DOHH2 (cell line): ENCODE data around the gene FSHR.

Experiments used
- H3F3A ChIP-seq: fragments of 200-600 bp; sonication (generic), shearing (Covaris generic); 2 replicates; pipeline ENCODE4 v1.6.0; 2016; ENCODE audit warnings: antibody characterized with exemption, mild to moderate bottlenecking; ENCODE audit not compliant: control insufficient read depth, insufficient read depth
- H3K27ac ChIP-seq: fragments of 200-600 bp; sonication (generic); 2 replicates; pipeline ENCODE4 v1.5.1; 2014; ENCODE audit warnings: low read depth, mild to moderate bottlenecking, low read length, moderate library complexity
- H3K27me3 ChIP-seq: fragments of 200-600 bp; sonication (generic); 2 replicates; pipeline ENCODE4 v1.6.1; 2014; ENCODE audit warnings: mild to moderate bottlenecking, low read length, mixed read lengths; ENCODE audit not compliant: control insufficient read depth
- H3K36me3 ChIP-seq: fragments of 200-600 bp; sonication (generic); 2 replicates; pipeline ENCODE4 v1.6.1; 2014; ENCODE audit warnings: mild to moderate bottlenecking, low read length, moderate library complexity, mixed read lengths; ENCODE audit not compliant: control insufficient read depth
- H3K4me1 ChIP-seq: fragments of 200-600 bp; sonication (generic); 2 replicates; pipeline ENCODE4 v1.6.1; 2014; ENCODE audit warnings: mild to moderate bottlenecking, low read length, mixed read lengths; ENCODE audit not compliant: control insufficient read depth
- H3K4me2 ChIP-seq: fragments of 200-600 bp; sonication (generic); 2 replicates; pipeline ENCODE4 v1.6.0; 2014; ENCODE audit warnings: mild to moderate bottlenecking, low read length, moderate library complexity
- H3K4me3 ChIP-seq: fragments of 200-600 bp; sonication (generic); 2 replicates; pipeline ENCODE4 v1.5.1; 2014; ENCODE audit warnings: mild to moderate bottlenecking, low read length, mixed read lengths
- H3K79me2 ChIP-seq: fragments of 200-600 bp; sonication (generic); 2 replicates; pipeline ENCODE4 v1.6.1; 2014; ENCODE audit warnings: mild to moderate bottlenecking, low read length, mixed read lengths; ENCODE audit not compliant: control insufficient read depth
- H3K9me2 ChIP-seq: fragments of 200-600 bp; sonication (generic); replicated peaks from 2 replicates; pipeline ENCODE4 v1.6.1; 2014; ENCODE audit warnings: mild to moderate bottlenecking, low read length, mixed read lengths; ENCODE audit not compliant: control insufficient read depth
- H3K9me3 ChIP-seq: fragments of 200-600 bp; sonication (generic); 2 replicates; pipeline ENCODE4 v1.6.1; 2014; ENCODE audit warnings: antibody characterized with exemption, low read length, mixed read lengths; ENCODE audit not compliant: control insufficient read depth, insufficient read depth
- H4K20me1 ChIP-seq: fragments of 200-600 bp; sonication (generic); 2 replicates; pipeline ENCODE4 v1.6.0; 2014; ENCODE audit warnings: low read depth, mild to moderate bottlenecking, antibody characterized with exemption, low read length, moderate library complexity; ENCODE audit not compliant: control insufficient read depth, insufficient read depth
- EZH2phosphoT487 ChIP-seq: fragments of 200-600 bp; sonication (generic); IDR thresholded peaks from 2 replicates; pipeline ENCODE4 v1.6.1; 2017; ENCODE audit warnings: borderline replicate concordance, mild to moderate bottlenecking, antibody characterized with exemption, low read length, moderate library complexity, mixed read lengths
- TF ChIP-seq, protein P1 (sequence below): fragments of 200-600 bp; sonication (generic); IDR thresholded peaks from one replicate; pipeline ENCODE4 v1.5.1; 2014; ENCODE audit warnings: antibody characterized with exemption, mild to moderate bottlenecking, low read depth, low read length; ENCODE audit not compliant: poor library complexity, severe bottlenecking

FSHR gene

DNA sequence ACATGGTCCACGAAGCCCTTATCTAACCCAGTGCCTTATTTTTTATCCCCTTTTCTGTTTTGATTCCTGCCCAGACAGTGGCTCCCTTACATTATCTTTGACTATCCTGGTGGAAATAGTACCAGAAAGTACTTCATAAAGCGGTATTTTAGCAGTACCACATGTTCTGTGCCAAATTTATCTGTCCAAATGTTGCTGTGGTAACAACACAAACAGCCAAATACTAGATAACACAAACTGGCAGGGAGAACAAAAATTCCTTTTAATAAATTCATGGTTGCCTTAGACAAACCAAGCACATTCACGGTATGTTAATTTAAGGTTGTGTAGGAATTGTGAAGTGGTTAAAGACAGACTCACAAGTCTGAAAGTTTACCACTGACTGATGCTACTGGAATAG, 210.9 kb downstream of the FSHR start:
- Histone ChIP-seq H3K4me1 (no peaks in the 10 kb centered on the region), H4K20me1 (no peaks in the 10 kb centered on the region), H3K27me3 (peaks cover 6% of the 10 kb centered on the region), H3K79me2 (no peaks in the 10 kb centered on the region), H3K27ac (no peak overlapping the region), H3K36me3 (no peaks in the 10 kb centered on the region), H3K9me3 (no peaks in the 10 kb centered on the region), H3K4me3 (no peak overlapping the region), H3F3A (no peaks in the 10 kb centered on the region), H3K9me2 (no peaks in the 10 kb centered on the region), H3K4me2 (no peak overlapping the region)
- no peak for TF ChIP-seq EZH2phosphoT487
- TF ChIP-seq, protein P1, sequence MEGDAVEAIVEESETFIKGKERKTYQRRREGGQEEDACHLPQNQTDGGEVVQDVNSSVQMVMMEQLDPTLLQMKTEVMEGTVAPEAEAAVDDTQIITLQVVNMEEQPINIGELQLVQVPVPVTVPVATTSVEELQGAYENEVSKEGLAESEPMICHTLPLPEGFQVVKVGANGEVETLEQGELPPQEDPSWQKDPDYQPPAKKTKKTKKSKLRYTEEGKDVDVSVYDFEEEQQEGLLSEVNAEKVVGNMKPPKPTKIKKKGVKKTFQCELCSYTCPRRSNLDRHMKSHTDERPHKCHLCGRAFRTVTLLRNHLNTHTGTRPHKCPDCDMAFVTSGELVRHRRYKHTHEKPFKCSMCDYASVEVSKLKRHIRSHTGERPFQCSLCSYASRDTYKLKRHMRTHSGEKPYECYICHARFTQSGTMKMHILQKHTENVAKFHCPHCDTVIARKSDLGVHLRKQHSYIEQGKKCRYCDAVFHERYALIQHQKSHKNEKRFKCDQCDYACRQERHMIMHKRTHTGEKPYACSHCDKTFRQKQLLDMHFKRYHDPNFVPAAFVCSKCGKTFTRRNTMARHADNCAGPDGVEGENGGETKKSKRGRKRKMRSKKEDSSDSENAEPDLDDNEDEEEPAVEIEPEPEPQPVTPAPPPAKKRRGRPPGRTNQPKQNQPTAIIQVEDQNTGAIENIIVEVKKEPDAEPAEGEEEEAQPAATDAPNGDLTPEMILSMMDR, result no peak

DNA sequence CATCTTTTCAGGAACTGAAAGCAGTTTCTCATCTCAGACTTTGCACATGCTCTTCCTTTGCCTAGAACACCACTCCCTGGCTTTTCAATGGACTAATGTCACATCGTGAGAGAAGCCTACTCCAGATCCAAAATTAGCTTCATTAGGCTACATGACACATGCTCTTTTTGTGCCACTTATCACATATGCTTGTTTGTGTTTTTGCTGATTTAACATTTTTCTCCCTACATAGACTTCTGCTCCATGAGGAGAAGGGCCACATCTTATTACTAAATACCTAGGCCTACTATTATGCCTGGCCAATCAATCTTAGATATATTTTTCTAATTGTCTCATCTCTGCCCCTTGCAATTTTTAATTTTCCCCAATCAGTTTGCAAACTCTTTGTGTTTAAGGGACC, 212.4 kb downstream of the FSHR start:
- Histone ChIP-seq H3K9me3 (no peaks in the 10 kb centered on the region), H3K36me3 (no peaks in the 10 kb centered on the region), H3F3A (no peaks in the 10 kb centered on the region), H3K4me2 (no peak overlapping the region), H3K27ac (no peak overlapping the region), H3K79me2 (no peaks in the 10 kb centered on the region), H3K4me3 (no peak overlapping the region), H4K20me1 (no peaks in the 10 kb centered on the region), H3K9me2 (no peaks in the 10 kb centered on the region), H3K4me1 (no peaks in the 10 kb centered on the region), H3K27me3 (peaks cover 6% of the 10 kb centered on the region)
- TF ChIP-seq, protein P1, result no peak
- TF ChIP-seq EZH2phosphoT487, result no peak

DNA sequence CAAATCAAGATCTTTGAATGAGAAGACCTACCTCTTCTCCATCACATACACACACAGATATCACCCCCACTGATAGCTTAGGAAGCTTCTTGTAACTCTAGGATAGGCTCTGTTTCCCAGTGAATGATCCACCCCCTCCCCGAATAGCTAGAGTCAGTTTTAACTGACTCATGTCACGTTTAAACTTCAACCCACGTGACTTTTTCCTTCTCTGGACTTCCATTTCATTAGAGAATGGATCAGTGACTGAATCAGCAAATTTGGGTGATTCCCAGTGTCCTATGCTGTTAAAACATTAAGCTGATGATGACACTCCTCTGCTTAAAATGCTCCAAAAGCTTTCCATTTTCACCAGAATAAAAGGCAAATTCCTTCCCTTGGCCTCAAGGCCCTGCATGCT, 212.9 kb downstream of the FSHR start:
- Histone ChIP-seq H3K4me2 (no peak overlapping the region), H3K27me3 (peaks cover 3% of the 10 kb centered on the region; the same call in 1 of the 2 replicates), H3K4me3 (no peak overlapping the region), H3K79me2 (no peaks in the 10 kb centered on the region), H3K36me3 (no peaks in the 10 kb centered on the region), H4K20me1 (no peaks in the 10 kb centered on the region), H3K9me2 (no peaks in the 10 kb centered on the region), H3K4me1 (no peaks in the 10 kb centered on the region), H3K9me3 (no peaks in the 10 kb centered on the region), H3F3A (no peaks in the 10 kb centered on the region), H3K27ac (no peak overlapping the region)
- TF ChIP-seq EZH2phosphoT487, result no peak
- TF ChIP-seq, protein P1, result no peak

DNA sequence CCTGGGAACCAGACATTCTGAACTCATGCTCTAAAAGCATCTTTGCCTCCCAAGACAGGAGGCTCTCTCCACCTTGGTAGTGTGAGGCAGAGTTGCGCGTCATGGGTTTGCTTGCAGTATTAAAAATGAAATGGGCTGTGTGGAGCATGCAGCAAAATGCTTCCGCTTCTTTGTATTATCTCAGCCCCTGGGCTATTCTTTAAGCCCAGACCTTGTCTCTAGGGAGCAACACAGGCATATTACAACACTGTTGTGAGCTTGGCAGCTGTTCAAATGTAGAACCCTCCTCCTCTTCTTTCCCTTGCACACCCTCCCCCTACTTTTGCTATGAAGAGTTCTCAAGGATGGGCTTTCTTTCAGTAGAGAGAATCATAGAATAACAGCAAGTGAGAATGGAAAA, 213.7 kb downstream of the FSHR start:
- H3K9me3 ChIP-seq, result no peaks in the 10 kb centered on the region
- peaks cover 3% of the 10 kb centered on the region; the same call in 1 of the 2 replicates for H3K27me3 ChIP-seq
- H3F3A ChIP-seq, result no peaks in the 10 kb centered on the region
- no peak overlapping the region for H3K4me2 ChIP-seq
- H4K20me1 ChIP-seq, result no peaks in the 10 kb centered on the region
- TF ChIP-seq, protein P1, result no peak
- no peak for TF ChIP-seq EZH2phosphoT487
- no peaks in the 10 kb centered on the region for H3K36me3 ChIP-seq
- H3K4me1 ChIP-seq, result no peaks in the 10 kb centered on the region
- H3K4me3 ChIP-seq, result no peak overlapping the region
- no peak overlapping the region for H3K27ac ChIP-seq
- H3K9me2 ChIP-seq, result no peaks in the 10 kb centered on the region
- no peaks in the 10 kb centered on the region for H3K79me2 ChIP-seq
